GM18498 (cell line): ENCODE data around the gene TXNL4A.

Experiments
- ATAC-seq: cut with Tn5 transposase; IDR thresholded peaks from one replicate; pipeline ENCODE4 v1.9.1; 2021; ENCODE audit warnings: mild to moderate bottlenecking, moderate library complexity; ENCODE audit not compliant: unreplicated experiment

TXNL4A gene

DNA sequence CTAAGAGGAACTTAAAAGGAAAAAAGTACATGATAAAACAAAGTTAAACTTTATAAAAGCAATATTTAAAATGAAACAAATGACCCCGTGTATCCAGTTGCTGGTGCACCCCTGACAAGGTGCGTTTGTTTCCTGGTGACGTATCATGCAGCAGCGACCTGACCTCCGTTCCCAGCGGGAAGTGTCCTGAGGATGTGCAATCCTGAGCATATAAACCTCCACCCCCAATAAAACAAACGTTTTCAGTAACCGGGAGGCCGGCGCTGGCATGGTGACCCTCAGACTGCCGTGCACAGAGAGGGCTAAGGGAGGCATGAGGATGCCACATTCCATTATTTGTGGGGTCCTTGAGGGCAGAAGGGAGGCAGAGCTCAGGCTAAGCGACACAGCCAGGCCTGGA, 51.7 kb downstream of the TXNL4A start:
- ATAC-seq = no peak

DNA sequence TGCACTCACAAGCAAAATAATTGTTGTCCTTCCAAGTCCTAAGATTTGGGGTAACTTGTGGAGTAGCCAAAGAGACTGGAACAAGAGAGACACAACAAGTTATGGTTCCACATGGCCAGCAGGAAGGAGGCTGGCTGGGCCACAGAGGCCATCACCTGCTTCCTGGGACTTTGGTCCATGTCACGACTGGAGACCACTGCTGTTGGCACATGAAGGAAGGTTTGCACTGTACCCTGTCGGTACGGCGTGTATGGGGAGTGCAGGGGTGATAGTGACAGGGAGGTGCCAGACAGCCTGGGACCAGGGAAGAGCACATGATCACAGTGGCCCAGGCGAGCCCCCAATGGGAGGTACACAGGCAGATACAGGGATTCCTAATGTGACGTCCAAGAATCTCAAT, 52.4 kb downstream of the TXNL4A start:
- ATAC-seq = no peak

DNA sequence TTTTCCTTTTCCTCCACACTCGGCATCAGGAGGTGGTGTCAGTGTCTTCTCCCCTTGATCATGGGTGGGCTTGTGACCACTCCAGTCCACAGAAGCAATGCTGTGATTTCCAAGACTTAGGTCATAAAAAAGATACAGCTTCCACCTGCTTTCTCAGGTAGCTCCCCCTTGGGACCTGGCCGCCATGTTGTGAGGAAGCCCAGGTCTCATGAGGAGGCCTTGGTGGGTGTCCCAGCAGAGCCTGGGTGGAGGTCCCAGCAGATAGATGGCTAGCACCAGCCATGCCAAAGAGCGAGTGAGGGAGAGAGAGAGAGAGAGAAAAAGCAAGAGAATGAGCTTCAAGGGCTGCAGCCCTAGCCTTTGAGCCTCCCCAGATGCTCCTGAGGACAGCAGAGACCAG, 52.9 kb downstream of the TXNL4A start:
- no peak for ATAC-seq

DNA sequence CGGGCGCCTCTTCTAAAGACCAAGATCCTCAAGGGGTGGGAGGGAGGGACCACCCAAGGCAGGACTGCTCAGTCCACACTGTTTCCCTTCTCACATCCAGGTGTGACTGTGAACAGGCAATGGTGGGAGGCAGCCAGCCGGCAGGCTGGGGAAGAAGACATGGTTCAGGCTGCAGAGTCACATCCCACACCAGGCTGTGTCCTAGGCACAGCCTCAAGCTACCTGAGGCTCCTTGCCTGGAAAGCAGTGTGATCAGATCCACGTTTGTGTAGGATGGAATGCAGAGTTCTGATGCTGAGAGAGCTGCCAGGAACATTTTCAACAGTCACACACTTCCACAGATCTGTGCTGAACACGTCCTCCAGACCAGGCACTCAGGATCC, 53.3 kb downstream of the TXNL4A start:
- ATAC-seq = no peak

DNA sequence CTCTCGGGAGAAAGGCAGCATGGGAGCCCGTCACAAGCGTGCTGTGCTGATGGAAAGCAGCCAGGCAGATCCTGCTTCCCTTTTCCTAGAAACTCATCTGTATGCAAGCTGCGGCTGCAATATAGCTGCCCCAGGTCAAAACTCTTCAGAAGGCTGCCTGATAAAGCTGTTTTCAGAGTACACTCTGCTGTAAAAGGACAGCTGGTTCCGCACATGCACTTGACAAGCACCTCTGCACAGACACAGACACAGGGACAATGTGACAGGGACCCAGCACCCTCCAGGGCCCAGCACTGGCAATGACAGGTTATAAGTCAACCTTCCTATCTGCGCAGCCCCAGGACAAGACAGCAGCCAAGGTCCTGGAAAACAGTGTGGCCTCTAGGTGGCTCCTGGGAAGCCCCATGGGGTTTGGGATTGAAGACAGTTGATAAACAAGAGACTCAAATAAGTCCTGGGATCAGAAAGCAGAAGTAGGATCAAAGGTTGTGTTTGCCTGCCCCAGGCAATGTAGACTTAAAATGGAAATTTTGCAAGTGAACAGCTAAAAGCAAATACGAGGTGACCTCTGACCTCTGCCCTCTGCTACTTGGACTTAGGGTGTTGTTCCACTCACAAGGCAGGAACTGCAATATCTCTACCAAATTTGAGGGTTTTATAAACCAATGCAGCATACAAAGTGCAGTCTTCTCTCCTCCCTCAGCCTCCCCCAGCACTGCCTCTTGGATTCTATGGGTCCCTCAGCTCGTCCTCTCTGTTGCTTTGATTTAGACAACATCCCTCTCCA, 53.9 kb downstream of the TXNL4A start:
- ATAC-seq = no peak

DNA sequence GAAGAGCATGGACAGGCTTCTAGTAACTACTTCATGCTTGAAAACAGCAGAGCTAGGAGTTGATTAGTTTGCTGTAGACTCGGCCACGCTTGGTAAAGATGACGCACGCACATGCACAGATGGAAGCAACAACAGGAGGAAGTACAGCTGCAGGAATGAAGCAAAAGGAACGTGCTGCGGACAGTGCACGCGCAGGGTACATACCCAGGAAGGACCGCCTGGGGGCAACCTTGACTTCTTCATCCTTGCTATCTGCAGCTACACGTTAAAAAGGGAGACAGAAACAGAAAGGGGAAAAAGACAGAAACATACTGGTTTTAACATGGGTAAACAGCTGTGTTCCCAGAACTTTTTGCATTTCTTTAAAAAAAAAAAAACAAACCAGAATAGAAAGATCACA, 54.6 kb downstream of the TXNL4A start:
- ATAC-seq = no peak

DNA sequence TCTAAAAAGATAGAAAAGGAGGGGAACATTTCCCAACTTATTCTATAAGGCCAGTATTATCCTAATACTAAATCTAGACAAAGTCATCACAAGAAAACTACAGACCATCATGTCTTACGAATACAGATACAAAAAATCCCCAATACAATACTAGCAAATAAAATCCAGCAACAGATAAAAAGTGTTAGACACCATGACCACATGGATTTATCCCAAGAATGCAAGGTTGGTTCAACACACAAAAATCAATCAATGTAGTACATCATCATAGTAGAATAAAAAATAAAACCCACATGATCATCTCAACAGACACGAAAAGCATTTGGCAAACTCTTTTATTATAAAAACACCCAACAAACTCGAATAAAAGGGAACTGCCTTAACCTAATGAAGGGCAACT, 55.5 kb downstream of the TXNL4A start:
- ATAC-seq = no peak

DNA sequence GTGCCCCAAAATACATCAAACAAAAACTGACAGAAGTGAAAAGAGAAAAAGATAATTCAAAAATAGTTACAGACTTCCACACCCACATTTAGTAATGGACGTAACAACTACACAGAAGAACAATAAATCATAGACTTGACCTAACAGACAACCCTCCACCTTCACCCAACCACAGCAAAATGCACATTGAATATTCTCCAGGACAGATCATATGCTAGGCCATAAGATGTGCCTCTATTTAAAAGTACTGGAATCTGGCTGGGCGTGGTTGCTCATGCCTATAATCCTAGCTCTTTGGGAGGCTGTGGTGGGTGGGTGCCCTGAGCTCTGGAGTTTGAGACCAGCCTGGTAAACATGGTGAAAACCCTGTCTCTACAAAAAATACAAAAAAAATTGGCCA, 56.9 kb downstream of the TXNL4A start:
- no peak for ATAC-seq

DNA sequence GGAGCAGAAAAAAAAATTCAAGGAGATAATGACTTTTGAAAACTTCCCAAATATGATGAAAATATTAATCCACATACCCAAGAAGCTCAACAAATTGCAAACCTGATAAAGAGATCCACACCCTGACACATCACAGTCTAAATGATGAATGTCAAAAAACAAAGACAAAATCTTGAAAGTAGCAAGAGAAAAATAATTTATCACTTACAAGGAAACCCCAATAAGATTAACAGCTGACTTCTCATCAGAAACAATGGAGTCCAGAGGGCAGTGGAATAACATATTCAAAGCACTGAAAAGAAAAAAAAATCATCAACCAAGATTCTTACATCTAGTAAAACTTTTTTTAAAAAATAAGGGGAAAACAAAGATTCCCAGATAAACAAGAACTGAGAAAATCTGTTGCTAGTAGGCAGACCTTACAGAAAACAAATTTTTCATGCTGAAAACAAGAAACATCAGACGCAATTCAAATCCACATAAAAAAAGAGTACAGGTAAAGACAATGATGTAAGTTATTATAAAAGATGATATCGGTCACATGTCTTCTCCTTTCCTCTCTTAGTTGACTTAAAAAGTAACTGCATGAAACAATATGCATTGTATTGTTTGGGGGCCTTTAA, 58.2 kb downstream of the TXNL4A start:
- ATAC-seq = no peak

DNA sequence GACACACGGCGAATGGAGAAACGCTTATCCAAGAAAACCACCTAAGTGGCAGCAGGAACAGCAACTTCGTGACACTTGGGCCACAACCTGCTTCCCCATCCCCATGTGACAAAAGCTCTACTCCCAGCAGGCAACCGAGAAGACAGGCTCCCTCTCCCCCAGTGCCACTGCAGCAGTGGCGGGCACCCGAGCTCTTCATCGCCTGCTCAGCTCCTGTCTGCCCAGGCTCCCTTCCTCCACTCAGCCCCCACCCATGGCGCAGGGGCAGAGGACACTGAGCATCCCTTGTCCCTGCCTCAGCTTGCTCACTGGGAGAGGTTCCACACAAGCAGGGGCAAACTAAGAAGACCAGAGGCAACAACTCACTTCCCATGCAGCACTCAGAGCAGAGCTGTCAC, 59.8 kb downstream of the TXNL4A start:
- no peak for ATAC-seq

DNA sequence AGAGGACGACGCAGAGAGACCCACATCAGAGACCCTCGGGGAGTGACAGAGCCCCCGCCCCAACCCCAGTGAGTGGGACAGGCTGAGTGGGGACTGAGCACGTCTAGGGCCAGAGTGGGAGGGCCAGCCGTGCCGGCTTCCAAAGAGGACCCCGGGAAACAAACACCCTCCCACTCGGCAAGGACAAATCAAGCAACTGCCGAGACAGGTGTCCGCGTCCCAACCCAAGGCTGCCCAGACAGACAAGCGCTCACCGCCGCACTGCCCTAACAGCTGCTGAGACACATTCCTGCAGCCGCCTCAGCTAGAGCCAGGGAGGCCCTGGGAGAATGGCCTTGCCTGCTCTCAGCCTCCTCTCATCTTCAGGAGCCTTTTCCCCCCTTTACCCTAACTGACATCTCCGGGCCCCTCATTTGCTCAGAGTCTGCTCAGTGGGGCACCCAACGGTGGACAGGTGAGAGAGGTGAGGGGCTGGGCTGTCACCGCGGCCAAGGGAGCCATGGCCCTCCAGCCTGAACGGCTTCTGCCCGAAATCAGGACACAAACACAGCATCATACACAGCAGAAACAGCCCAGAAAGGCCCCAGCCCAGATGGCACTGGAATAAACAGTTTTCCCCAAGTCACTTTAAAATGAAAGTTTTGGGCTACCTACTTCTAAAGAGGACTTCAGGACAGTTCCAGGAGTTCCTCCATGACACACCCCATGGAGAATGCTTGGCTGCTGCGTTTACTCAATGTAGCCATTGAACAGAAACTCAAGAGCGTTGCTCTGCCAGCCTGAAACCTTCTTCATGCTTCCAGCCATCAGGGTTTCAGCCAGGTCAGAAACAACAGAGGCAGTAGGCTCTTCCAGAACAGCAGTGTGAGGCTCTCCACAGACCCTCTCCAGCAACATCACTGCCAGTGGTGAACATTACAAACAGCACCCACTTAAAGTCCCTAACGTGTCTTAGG, 60.5 kb downstream of the TXNL4A start:
- ATAC-seq = no peak

DNA sequence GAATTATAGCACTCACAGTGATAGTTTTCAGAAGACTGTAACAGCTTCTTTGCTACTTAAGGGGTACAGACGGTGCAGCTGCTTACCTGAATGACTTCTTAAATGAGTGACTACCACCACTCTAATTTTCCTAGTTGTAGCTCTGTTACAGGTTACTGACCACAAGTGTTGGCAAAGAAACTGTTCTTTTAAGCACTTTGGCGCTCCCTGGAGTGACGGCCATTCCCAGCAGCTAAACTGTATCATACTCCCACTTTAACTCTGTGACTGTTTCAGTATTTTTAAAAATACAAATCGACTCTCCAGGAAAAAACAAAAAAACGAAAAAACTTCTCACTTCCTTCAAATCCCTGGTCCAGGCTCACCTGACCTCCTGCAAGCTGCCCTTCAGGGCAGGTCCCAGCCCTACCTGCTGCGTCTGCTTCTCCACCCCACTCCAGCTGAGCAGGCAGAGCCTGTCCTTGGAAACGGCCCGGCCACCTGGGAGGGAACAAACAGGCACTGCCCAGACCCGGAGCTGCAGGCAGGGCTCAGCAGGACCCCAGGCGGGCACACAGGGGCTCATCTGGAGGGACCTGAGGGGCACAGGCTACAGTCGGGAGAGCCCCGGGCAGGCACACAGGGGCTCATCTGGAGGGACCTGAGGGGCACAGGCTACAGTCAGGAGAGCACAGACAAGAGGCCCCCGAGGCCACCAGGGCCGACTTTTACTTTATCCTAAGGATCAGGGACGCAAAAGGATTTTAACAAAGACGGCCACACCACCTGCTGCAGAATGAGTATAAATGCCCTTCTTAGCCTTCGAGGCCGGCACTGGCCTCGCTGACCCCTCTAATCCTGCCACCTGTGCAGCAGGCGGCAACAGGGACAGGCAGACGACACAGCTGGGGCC, 61.4 kb downstream of the TXNL4A start:
- no peak for ATAC-seq

DNA sequence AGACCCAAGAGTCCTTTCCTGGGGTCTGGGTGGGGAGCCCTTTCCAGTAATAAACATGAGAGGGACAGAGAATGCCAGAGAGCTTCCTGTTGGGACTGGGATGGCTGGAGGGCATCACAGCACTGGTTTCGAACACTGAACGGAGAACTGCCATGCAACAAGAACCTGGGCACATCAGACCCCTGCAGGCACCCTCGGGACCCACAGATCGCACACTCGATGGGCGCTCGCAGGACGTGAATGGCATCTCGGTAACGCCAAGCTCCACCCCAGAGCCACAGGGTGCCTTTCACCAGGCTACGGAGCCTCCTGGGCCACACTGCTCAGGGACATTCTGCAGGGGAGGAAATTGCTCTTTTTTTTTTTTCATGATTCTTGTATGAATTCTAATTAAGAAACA, 62.1 kb downstream of the TXNL4A start:
- ATAC-seq = no peak

DNA sequence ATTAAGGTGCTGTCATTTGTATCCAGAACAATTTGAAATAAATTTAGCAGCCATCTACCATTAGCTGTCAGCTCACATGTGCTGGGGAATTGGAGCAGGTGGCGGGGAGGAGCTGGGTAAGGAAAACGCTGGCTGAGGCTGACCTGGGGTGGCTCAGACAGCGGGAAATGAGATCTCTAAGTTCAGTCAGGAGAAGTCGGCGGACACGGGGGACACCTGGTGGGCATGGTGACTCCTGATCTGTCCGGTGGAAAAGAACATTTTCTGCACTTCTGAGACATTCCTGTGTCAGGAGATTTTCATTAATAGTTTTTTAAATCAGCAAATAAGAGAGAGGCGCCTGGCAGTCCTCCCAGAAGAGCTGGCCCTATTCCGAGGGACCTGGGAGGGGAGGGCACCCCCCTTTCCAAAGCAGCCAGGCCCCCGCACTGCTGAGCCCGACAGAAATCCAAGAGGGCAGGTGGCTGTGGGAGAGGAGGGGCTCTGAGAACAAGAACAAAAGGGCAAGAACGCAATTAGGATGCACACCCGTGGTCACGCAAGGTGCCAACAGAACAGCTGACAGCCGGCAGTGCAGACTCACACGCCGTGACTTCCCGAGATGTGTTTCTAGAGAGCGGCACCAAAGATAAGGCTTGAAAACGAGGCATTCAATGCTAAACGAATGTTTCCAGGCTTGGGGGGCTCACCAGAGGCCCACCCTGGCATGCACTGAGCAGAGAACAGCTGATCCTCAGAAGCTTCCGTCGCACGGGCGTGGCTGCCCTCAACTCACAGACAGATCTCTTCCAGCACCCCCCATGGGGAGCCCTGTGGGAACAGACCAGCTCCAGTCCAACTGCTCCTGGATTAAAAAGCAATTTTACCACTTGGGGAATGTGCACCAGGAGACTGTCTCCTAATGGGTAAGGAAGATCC, 63.3 kb downstream of the TXNL4A start:
- ATAC-seq = no peak

DNA sequence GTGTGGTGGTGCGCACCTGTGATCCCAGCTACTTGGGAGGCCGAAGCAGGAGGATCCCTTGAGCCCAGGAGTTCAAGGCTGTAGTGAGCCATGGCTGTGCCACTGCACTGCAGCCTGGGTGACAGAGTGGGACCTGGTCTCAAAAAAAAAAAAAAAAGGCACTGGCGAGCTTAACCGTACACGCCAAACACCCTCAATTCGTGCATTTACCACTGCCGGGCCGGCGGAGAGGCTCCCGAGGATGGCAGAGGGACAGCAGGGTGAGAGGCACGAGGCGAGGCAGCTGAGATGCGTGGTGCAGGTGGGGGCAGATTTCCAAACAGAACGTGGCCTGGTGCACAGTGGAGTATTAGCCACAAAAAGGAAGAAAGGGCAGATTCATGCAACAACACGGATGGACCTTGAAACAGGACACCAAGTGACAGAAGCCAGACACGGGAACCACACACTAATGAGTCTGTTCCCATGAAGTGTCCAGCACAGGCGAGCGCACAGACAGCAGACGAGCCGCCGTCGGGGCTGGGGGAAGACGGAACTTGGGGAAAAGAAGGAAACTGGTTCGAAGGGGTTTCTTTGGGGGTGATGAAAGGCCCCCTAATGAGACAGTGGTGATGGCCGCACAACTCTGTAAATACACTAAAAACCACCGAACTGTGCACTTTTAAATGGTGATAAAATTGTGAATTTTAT, 64.3 kb downstream of the TXNL4A start:
- ATAC-seq = no peak

DNA sequence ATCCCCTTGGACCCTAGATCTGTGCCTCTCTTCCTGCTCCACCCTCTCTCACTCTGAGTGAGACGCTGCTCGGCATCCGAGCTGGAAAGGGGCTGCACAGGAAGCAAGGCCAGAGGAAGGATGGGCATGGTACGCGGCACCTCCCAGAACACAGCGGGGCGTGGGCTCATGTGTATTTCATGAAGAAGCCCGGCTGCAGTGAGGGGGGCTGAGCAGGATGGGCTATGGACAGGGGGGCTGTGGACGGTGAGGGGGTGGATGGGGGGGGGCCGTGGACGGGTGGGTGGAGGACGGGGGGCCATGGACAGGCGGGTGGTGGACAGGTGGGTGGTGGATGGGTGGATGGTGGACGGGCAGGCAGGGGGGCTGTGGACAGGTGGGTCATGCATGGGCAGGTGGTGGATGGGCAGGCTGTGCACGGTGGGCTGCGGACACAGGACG, 65.4 kb downstream of the TXNL4A start:
- ATAC-seq = no peak

DNA sequence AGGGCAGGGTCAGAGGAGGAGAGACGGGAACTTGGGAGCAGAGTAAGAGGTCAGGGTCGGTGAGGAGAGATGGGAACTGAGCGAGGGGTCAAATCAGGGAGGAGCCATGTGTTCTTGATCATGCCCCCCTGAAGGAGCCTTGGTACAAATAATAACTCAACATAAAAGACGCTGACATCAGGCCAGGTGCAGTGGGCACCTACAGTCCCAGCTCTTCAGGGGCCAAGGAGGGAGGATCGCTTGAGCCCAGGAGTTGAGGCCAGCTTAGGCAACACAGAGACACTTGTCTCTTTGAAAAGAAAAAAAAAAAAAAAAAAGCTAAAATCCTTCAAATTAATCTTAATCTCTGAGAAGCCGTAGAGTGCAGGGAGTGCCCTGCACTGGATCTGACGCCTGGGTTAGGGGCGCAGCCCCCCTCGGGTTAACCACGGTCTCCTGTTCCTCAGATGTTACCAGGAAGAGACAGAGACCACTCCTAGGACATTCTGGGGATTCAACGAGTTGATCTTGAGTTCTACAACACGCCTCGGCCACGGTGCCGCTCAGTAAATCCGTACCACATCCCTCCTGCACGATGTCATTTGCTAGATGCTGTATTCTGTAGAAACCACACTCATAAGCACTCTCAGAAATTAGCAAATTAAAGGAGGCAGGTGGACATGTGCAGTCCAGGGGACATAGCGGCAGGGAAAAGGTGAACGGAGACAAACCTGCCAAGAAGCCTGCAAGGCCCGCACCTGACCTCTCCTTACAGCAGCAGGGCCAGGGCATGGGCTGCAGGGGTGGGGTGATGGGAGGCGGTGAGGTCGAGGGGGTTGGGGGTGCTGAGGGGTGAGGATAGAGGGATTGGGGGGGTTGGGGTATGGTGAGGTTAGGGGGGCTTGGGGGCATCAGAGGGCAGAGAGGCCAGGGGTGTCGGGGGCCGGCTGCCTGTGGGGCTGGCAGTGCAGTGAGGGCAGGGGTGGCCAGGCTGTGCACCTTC, 66.1 kb downstream of the TXNL4A start:
- ATAC-seq = no peak
